NCI-H524 treated with DMSO at 0.1 percent for 48 hours (cell line): ENCODE data around the gene C7orf57.
"Not testable (repeated sequence)": the region's sequence is repeated elsewhere in the genome, so short reads cannot be mapped to it uniquely, and the experiment has no call there.

Source experiments
- DNase-seq: peaks from one replicate; lab custom pipeline; 2025; lab: John Stamatoyannopoulos, UW

The C7orf57 gene

GRCh38 chr7:48035301-48035966 lies at the start of gene C7orf57:
C7orf57 (plus strand) TSS chr7:48035543; CDS start chr7:48036309, 766 bp downstream.
- peak; percentile 59 for DNase-seq

- DNase-seq = no peak
Measured at GRCh38 chr7:47988496-47989386, 46.6 kb upstream of the C7orf57 start.

GRCh38 chr7:47989607-47990400 lies 45.5 kb upstream of the C7orf57 start:
- peak; percentile 31 for DNase-seq

- no peak for DNase-seq
Measured at GRCh38 chr7:47990592-47990991, 44.8 kb upstream of the C7orf57 start.

GRCh38 chr7:47991270-47991669 lies 44.1 kb upstream of the C7orf57 start:
- no peak for DNase-seq

GRCh38 chr7:47991741-47992311 lies 43.5 kb upstream of the C7orf57 start:
- DNase-seq = no peak

- no peak for DNase-seq
Measured at GRCh38 chr7:47992446-47992845, 42.9 kb upstream of the C7orf57 start.

- DNase-seq = no peak
Measured at GRCh38 chr7:47999413-47999812, 35.9 kb upstream of the C7orf57 start.

- DNase-seq = not testable (repeated sequence)
Measured at GRCh38 chr7:48000164-48000563, 35.2 kb upstream of the C7orf57 start.

GRCh38 chr7:48004032-48004431 lies 31.3 kb upstream of the C7orf57 start:
- DNase-seq = peak; percentile 82

GRCh38 chr7:48004638-48005037 lies 30.7 kb upstream of the C7orf57 start:
- no peak for DNase-seq

GRCh38 chr7:48006866-48007265 lies 28.5 kb upstream of the C7orf57 start:
- no peak for DNase-seq

- no peak for DNase-seq
Measured at GRCh38 chr7:48009257-48009656, 26.1 kb upstream of the C7orf57 start.

- DNase-seq = no peak
Measured at GRCh38 chr7:48009954-48010353, 25.4 kb upstream of the C7orf57 start.

GRCh38 chr7:48011323-48011722 lies 24.0 kb upstream of the C7orf57 start:
- no peak for DNase-seq

- DNase-seq = no peak
Measured at GRCh38 chr7:48011951-48012350, 23.4 kb upstream of the C7orf57 start.

- no peak for DNase-seq
Measured at GRCh38 chr7:48016641-48017040, 18.7 kb upstream of the C7orf57 start.

- DNase-seq = no peak
Measured at GRCh38 chr7:48017674-48018073, 17.7 kb upstream of the C7orf57 start.

GRCh38 chr7:48025624-48026023 lies 9.7 kb upstream of the C7orf57 start:
- no peak for DNase-seq

GRCh38 chr7:48028938-48029337 lies 6.4 kb upstream of the C7orf57 start, which contains the start of gene SUN3:
SUN3 (minus strand) TSS chr7:48029107; CDS start chr7:48028938, 169 bp downstream.
- DNase-seq = peak; percentile 72

GRCh38 chr7:48031111-48031510 lies 4.2 kb upstream of the C7orf57 start:
- DNase-seq = no peak

- DNase-seq = no peak
Measured at GRCh38 chr7:48033922-48034321, 1.4 kb upstream of the C7orf57 start.
